NT2/D1 (cell line): ENCODE results near the gene CNIH1.

ENCODE experiments used
- YY1 ChIP-seq: IDR thresholded peaks from 2 replicates; pipeline ENCODE4 v1.6.1; 2011; ENCODE audit not compliant: insufficient read length, insufficient read depth
- ZNF274 ChIP-seq: IDR thresholded peaks from 2 replicates; pipeline ENCODE4 v1.6.1; 2011; ENCODE audit warnings: mild to moderate bottlenecking, low read depth, low read length

- TF ChIP-seq YY1 = no peak
- no peak for TF ChIP-seq ZNF274
Measured at GRCh38 chr14:54465654-54466053, 24.5 kb upstream of the CNIH1 start.
